GM19043 (cell line): ENCODE results near the gene PDE4D.
A peak's percentile ranks its signal among the peaks of the same experiment; 100 is the strongest.

Source experiments
- ATAC-seq: cut with Tn5 transposase; IDR thresholded peaks from one replicate; pipeline ENCODE4 v1.9.1; 2021; ENCODE audit warnings: low read depth; ENCODE audit not compliant: unreplicated experiment

The PDE4D gene

GRCh38 chr5:59562756-59563389, 330.7 kb downstream of the PDE4D start:
- peak; percentile 93 for ATAC-seq

GRCh38 chr5:59560553-59560952, 333.0 kb downstream of the PDE4D start:
- no peak for ATAC-seq

GRCh38 chr5:59559847-59560246, 333.7 kb downstream of the PDE4D start:
- no peak for ATAC-seq

GRCh38 chr5:59559323-59559722, 334.2 kb downstream of the PDE4D start:
- no peak for ATAC-seq

- ATAC-seq = no peak
Measured at GRCh38 chr5:59558501-59558900, 335.0 kb downstream of the PDE4D start.

GRCh38 chr5:59557572-59557971, 336.0 kb downstream of the PDE4D start:
- no peak for ATAC-seq

- no peak for ATAC-seq
Measured at GRCh38 chr5:59555596-59555995, 337.9 kb downstream of the PDE4D start.

- ATAC-seq = peak; percentile 29
Measured at GRCh38 chr5:59554501-59554900, 339.0 kb downstream of the PDE4D start.

- ATAC-seq = peak; percentile 60
Measured at GRCh38 chr5:59553992-59554391, 339.5 kb downstream of the PDE4D start.

GRCh38 chr5:59548807-59549357, 344.6 kb downstream of the PDE4D start:
- no peak for ATAC-seq

- ATAC-seq = no peak
Measured at GRCh38 chr5:59547731-59548130, 345.8 kb downstream of the PDE4D start.

GRCh38 chr5:59544573-59544972, 349.0 kb downstream of the PDE4D start:
- no peak for ATAC-seq

GRCh38 chr5:59543821-59544442, 349.6 kb downstream of the PDE4D start:
- ATAC-seq = no peak

GRCh38 chr5:59542851-59543820, 350.4 kb downstream of the PDE4D start:
- ATAC-seq = no peak

GRCh38 chr5:59542306-59542705, 351.2 kb downstream of the PDE4D start:
- ATAC-seq = no peak

- ATAC-seq = no peak
Measured at GRCh38 chr5:59540366-59540765, 353.2 kb downstream of the PDE4D start.

GRCh38 chr5:59538750-59539121, 354.8 kb downstream of the PDE4D start:
- ATAC-seq = no peak

GRCh38 chr5:59537961-59538749, 355.4 kb downstream of the PDE4D start:
- no peak for ATAC-seq

GRCh38 chr5:59536875-59537274, 356.7 kb downstream of the PDE4D start:
- ATAC-seq = no peak

GRCh38 chr5:59535561-59535960, 358.0 kb downstream of the PDE4D start:
- no peak for ATAC-seq
